ENCODE results near the gene DSG2.
"Not testable (repeated sequence)": the region's sequence is repeated elsewhere in the genome, so short reads cannot be mapped to it uniquely, and the experiment has no call there.

Gene DSG2

DNA sequence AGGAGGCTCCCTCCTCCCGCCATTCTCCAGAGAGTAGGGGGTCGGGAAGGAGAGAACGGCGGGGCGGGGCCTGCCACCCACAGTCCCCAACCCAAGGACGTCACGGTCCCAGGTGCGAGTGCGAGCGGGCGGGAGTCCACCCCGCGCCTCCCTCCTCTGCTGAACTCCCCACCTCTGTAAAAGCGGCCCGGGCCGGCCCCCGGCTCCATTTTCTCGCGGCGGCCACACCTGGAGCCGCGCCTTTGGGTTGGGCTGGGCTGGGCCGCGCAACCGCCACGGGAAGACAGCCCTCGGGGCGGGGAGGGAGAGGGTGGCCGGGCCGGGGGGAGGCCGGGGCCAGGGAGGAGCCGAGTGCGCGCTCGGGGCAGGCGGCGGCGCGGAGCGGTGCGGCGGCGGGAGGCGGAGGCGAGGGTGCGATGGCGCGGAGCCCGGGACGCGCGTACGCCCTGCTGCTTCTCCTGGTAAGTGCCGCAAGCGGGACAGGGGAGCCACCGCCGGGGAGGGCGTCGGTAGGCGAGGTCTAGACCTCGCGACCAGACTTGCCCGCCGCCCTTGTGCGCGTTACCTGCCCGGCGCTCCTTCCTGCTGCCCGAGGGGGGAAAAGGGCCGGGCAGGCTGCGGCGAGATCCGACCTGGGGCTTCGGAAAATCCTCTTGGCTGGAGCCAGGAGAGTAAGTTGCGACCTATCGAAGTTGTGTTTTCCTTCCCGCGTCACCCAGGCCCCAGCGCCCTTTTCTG lies at the start of gene DSG2:
TSS of gene DSG2 (plus strand) at position 342 of the 738 bp plus-strand sequence. CDS start at position 417, 75 bp downstream.
- DNase-seq = no peak

DNA sequence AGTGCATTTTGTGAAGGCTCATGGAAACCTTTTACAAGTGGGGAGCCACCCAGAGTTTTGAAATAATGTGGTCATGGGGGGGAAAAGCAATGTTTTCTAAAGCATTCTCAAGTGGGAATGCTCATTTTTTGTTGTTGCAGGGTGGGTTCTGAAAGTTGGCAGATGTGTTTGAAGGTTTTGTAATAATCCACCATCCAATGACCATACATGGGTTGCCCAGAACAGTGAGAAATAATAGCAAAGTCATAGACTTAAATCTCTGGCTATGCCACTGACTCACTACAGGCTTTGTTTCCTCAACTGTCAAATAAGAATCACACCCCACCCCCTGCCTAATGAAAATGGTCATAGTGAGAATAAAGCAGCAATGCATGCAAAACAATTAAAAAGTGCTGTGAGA lies 47.6 kb upstream of the DSG2 start:
- DNase-seq = no peak

DNA sequence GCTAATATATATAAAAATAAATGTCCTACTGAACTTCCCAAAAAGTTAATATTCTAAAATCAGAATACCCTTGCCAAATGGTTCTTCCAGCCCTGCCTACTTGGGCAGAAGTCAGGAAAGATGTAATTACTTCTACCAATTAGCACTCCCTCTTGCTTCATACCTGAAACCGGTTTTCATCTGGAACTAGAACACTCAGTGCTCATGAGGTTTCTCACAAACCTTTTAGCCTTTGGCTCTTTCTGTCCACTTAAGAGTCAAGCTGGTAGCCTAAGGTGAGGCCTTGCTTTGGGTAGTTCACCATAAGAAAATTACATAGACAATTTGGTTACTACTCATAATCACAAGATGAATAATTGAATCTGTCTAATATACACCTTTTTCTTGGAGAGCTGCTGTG lies 46.4 kb upstream of the DSG2 start:
- no peak for DNase-seq

DNA sequence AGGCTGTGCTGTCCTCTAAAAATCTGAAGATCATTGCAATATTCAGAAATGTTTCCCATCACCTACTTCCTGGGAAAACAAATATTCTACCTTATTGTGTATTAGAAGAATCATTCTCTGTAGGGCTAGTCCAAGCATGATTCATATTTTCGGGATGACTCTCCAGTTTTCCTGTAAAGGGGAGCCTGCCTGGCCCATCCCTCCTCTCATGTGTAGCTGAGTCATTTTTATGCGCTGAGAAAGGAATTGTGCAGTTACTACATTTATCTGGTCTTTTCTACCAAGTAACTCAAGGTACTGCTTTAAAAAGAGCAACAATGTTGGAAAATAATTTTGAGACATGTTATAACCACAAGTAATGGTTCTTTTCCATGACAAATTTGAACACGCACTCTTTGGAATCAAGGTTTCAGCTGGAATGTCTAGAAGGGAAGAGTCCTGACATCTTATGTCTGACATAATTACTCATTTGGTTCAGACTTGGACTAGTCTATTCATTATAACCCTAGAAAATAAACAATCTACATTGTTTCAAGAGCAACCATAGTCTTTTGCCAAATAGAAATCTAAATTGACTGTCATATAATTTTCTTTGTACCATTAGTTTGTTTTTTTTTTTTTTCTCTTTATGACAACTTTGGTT lies 43.8 kb upstream of the DSG2 start:
- DNase-seq = no peak

DNA sequence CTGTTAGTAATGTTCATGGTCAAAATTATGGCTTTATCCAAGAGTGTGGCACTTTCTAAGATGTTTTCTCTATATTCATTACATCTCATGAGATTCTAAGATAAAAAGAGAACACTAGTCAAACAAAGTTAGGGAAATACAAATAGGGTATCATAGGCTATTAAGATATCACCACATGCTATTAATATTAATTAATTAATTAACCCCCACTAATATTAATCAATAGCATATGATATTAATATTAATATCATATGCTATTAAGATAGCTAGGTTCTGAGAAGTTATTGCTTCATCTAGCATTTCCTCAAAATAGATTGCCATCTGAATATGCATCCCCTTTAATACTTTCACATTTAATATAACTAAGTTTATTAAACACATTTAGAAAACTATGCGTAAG lies 28.3 kb upstream of the DSG2 start:
- DNase-seq = no peak

DNA sequence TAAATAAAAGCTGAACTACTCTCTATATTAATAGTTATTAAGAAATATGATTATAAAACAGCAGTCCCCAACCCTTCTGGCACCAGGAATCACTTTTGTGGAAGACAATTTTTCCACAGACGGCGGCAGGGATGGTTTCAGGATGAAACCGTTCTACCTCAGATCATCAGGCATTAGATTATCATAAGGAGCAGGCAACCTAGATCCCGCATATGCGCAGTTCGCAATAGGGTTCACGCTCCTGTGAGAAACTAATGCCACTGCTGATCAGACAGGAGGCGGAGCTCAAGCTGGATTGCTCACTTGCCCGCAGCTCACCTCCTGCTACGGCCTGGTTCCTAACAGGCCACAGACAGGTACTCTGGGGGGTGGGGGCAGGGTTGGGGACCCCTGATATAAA lies 19.3 kb upstream of the DSG2 start:
- DNase-seq = no peak

DNA sequence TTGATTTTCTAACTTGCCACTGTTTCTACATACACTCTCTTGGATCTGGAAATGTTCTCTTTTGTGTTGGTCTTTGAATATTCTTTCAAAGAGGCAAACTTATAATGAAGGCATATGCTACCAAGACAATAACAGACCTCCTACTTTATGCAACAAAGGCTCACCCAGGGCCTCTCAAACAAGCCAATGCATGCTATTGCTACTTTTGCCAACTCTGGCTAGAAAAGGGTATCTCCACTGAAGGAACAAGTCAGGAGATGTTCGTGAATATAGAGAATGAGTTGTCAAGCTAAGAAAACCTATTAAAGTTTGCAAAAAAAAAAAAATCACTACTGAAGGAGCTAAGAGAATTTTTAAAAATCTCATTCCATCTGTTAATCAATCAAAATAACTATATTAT lies 15.9 kb upstream of the DSG2 start:
- DNase-seq = no peak

DNA sequence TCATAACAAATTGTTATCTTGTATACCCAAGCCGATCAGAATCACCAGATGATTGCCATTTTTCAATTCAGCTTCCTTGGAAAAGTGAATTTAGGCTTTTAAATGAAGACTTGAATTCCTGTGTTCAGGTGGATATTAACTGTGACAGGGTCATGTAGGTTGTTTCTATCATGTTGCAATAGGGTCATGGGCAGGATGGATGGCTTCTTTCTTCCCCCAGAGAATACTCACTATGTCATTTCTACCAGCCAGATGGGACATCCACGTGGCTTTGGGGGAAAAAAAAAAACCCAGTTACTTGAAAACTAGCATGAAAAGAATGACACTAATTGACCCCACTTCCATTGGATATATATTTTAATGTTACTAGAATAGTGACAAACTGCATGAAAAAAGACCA lies 14.6 kb upstream of the DSG2 start:
- no peak for DNase-seq

DNA sequence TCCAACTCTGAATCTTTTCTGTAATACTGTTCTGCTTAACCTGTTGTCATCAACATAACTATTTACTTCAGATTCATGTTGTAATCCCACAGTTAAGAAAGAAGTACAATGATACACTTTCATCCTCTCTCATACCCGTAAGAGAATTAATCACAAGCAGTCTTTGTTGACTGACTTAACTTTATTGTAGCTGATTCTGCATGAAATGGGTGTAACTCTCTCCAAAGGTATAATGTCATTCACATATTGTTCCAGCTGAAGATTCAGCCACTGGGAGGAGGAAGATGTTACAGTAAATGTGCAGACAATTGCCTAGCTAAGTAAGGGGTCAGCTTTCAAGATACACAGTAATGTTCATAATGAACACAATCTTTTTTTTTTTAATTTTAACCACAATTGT lies 13.5 kb upstream of the DSG2 start:
- no peak for DNase-seq

DNA sequence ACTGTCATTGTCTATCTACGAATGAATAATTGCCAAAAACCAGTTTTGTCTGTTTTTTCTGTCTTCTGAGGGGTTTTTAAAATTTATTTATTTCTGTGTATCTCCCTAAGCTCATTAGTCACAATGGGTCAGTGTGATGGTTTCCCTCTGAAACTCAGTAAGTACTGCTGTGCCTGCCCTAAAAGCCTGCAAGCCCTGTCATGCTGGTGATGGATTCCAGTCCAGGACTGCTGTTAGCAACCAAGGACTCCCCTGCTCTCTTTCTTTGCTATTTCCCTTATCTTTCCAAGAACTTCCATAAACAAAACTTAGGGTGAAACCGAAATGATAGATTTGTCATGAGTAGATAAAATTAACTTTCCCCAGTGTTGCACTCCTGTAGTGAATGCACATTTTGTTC lies 11.8 kb upstream of the DSG2 start:
- DNase-seq = no peak

DNA sequence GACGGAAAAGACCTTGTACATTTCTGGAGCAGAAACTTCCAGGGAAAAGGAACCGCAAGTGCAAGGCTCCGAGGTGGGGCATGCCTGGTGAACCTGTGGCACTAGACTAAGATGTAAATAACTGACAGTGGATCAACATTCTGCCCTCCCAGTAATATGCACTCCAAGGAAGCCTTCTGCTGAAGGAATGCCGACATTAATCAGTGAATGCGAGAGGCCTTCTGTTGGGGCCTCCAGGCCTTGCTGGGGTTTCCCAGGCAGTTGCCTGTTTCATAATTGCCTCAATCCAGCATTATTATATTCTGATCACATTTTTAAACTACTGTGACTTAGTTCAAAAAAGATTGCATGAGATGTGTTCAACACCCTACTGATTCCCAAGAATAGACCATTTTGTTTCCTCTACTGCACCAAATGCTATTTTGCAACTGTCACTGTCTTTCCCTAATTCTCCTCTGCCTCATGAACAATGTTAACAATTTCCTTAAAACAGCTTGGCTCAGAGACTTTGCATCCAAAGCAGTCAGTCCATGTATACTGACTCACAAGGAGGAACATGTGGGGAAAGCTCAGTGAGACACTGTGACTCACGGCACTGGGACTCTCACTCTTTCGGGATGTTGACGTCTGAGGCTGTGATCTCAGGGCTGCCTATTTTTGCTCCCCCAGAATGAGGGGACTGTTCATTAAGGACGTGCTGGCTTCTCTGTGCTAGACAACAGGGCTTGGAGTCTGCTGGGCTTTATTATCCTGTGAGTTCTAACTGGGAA lies 10.5 kb upstream of the DSG2 start:
- no peak for DNase-seq

DNA sequence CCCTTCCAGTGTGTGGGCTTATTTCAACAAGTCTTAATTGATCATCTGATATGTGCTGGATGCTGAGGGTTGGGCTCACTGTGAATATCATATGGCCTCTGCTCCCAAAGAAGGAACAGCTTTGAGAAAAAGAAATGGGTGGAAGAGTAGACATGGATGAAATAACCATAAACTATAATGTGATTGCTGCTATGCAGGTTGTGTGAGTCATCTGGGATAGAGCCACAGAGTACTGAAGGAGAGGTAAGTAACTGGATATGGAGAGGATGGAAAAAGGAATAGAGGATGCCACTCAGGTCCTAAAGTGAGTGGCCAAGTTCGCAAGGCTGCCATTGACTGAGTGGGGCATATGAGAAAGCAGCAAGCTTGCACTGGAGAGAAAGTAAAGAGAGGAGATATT lies 8.7 kb upstream of the DSG2 start:
- DNase-seq = no peak

DNA sequence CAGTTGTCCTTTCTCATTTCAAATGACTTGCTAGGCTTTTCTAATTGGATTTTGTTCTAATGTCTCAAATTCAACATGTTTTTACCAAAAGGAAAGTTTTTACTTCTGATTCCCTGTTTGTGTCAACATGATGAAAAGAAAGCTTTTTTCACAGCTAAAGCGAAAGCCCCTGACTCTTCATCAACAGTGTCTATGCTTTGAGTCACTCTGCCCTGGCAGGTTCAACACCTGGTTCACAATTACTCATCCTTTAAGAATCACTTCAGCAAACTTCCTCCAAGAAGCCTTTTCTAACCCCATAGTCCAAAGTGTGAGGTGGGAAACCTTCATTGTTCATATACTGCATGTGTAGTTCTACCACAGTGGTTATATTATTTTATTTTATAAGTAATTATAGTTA lies 7.6 kb upstream of the DSG2 start:
- no peak for DNase-seq

DNA sequence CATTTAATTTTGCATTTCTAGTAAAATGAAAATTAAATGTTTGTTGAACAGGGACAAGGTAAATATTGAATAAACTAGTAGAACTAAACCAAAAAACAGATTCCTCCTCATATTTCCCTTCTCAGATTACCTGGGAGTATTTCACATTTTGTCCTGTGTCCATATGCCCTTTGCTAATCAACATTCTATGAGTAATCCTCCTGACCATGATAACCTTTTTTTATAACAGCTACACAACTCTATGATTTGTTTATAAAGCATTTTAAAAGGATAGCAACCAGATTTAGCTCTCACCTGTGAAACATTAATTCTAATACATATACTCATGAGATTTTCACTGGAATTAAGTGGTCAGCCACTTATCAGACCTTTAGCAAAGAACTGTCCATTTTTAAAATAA lies 7.1 kb upstream of the DSG2 start:
- no peak for DNase-seq

DNA sequence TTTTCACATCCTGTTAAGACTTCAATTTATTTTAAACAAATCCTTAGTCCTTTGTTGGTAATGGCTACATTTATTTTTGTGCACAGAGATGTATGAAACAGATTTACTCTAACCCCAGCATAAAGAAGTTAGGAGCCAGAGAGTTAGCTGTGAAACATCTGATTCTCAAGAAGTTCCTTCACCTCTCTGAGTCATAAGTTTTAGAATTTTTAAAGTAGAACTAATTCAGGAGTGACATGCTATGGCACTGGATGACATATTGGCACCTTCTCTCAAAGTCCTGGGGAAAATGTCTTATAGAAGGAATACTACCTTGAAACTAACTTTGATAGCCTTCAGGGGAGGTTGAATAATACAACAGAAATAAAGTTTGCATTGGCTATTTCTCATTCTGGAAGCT lies 6.4 kb upstream of the DSG2 start:
- no peak for DNase-seq

DNA sequence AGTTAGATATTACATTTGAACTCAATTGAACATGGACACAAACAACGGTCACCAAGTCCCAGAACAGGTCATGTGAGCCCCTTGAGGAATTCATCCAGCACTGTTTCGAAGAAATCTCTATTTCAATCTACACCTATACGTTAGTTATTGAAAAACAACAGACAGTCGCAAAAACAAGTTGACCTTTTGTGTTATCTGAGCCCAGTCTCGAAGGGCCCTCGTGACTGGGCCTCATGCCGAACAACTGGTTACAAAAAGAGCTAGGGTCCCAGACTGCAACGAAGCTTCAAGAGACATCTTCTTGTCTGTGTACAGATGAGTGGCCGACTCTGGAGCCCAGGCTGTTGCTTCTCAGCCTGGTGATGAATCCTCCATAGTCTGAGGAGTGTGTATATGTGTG lies 5.3 kb upstream of the DSG2 start:
- no peak for DNase-seq

DNA sequence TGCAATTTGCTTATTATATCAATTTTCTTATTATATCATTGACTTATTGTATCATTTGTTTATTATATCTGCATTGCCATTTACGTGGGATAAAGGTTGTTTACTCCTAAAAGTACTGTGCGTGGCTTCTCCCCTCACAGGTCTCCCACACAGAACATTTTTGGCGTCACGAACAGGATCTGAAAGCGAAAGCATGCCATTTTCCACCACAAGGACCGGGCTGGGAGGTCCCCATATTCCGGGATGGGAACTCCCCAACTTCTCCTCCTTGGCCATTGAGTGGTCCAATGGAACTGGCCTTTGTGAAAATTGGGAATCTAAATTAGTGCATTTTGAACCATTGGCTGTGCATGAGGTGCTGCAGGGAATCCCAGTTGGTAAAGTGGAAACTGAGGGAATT lies 4.8 kb upstream of the DSG2 start:
- DNase-seq = no peak

DNA sequence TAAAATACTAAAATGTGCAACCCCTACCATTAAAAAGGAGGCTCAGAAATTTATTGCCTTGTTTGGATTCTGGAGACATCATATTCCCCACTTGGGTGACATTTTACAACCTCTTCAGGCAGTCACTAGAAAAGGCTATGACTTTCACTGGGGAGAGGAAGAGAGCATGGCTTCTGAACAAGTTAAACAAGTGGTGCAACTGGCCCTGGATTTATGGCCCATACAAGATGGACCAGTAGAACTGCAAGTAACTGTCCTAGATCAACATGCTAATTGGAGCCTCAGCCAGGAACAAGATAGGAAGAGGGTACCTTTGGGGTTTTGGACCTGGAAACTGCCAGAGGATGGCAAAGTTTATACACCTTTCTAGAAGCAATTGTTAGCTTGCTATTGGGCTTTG lies 4.0 kb upstream of the DSG2 start:
- no peak for DNase-seq

DNA sequence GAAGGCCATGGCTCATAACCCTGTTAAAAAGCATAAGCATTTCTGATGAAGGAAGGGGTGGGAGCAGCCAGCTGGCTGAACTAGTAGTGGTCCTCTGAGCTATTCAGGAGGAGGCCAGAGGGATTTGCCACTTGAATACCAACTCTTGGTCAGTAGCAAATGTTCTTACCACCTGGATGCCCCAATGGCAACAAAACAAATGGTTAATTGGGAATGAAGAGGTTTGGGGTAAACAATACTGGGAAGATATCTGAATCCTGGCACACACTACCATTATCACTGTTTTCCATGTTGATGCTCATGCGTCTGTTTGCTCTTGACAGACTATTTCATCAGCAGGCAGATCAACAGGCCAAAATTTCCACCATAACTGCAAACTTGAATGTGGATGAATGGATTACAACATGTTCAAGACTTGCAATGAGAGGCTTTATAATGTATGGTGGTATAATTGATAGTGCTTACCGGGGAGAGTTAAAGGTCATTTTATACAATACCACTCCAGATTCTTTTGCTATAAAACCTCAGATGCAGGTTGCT lies 3.2 kb upstream of the DSG2 start:
- not testable (repeated sequence) for DNase-seq

DNA sequence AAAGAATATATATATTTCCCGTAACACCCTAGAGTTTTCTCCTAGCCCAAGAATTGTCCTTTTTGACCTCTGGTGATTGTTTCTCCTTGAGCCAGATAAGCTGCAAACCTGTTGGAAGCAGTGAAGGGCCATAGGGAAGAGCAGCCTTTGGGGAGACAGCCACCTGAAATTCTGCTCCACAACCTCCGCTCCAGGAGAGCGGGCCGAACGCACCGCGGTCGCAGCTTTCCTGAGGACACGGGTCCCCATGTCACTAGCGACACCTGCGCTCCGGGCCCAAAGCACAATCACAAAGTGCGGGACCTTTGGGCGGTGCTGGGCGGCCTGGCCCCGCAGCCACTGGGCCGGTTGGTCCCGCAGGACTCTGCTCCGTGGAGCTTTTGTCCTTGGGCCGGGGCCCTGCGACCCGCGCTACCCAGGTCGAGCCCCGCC lies 557 bp upstream of the DSG2 start:
- no peak for DNase-seq

DNA sequence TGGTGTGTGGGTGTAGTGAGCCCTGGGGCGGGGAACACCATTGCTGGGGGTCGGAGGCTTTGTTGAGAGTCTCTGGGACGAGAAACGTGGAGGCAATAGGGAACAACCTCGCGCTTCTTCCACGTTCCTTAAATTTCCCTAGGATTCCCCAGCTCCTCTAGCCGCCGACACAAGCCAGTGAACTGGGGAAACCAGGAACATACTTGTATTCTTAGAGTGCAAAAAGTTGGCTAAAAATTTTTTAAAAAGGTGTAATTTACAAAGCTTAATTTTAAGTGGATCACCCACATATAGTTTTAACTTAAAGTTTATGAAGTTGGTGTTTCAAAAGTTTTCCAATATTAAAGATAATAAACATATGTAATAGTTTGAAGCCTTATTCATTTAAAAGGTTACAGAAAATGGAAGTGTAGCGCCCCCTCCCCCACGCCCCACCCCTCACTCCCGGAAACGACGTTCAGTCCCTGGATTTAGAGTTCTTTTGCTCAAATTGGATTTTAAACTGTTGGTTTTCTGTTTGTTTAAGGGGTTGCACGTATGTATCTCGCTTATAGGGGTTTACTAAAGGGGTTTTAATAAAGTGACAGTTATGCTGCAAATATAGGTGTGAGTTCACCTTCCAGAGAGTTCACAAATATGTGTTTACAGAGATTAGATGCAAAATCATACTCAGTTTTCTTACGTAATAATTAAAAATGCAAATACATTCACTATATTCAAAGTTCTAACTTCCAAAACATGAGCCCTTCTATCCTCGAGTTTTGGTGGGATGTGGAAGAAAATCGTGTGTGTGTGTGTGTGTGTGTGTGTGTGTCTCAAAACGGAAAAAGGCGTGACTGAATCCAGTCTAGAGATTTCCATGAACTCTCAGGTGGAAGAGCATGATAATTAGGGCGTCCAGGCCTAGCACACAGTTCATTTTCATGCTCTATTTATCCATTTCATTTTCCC lies 872 bp downstream of the DSG2 start:
- DNase-seq = no peak

DNA sequence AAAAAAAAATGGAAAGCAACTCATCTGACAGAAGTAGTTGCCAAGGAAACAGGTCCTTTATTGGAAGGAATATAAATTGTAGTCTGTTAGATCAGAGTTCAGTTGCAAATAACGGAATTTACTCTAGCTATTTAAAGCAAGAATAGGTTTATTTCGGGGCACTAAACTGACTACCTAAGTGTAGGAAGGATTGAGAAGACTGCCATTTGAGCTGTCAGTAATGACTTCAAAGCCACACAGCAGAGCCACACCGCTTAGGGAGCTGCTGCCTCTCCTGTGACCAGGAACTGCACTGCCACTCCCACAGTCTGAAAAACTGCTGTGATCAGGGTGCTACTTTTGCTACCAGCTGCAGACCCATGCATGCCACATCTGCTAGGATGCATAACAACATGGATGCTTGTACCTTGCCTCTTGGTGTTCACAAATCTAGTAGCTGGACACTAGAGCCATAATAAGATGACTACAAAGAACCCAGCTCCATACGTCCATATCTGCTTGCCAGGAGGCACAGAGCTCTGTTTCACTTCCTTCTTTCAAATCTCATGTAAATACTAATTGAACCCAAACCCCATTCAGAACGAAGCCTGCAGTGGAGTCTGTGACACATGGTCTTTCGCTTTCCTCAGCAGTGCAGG lies 2.2 kb downstream of the DSG2 start:
- DNase-seq = no peak
